HG02642 (cell line): Measurements from ENCODE around the gene KCTD20.

Source experiments
- ATAC-seq: cut with Tn5 transposase; IDR thresholded peaks from one replicate; pipeline ENCODE4 v1.9.1; 2021; ENCODE audit warnings: mild to moderate bottlenecking; ENCODE audit not compliant: unreplicated experiment, poor library complexity

KCTD20 gene

DNA sequence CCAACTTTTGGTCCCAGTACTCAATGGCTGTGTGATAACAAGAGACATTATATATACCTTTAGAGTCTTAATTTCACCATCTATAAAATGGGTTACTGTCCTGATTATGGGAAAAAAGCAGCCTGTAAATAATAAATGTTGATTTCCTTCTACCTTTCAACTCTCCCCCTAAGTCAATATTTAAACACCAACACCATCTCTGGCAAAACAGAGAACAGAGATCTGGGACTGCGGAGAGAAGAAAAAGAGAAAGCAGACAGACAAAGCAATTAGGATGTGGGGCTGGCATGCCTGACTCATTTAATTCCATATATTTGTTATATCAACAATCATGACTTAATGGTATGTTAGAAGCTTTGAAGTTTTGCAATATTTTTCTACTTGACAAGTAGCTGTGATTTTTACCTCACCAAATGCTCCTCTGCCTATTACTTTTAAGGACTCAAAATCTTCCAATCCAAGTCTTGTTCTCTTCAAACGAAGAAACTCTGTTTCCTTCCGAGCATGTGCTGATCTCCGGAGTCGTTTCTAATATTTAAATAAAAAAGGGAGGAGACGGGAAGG, 81.2 kb downstream of the KCTD20 start:
- ATAC-seq: no peak

GRCh38 chr6:36524871-36525270, 82.1 kb downstream of the KCTD20 start:
- no peak for ATAC-seq

- no peak for ATAC-seq
Measured at GRCh38 chr6:36525346-36525745, 82.5 kb downstream of the KCTD20 start.

DNA sequence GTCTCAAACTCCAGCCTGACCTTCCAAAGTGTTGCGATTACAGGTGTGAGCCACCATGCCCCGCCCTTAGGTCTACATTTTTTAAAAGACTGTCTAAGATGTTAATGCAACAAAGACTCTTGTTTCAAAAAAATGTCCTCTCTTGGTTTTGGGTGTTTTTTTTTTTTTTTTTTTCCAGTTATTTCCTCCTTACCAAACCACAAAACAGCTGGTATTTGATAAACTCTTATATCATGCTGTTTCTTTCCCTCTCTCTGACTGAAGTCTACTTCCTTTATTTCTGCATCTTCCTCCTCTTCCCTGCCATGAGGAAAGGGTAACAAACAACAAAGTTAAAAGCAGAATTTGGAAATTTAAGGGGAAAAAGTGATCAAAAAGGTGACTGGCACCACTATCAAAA, 83.3 kb downstream of the KCTD20 start:
- no peak for ATAC-seq

DNA sequence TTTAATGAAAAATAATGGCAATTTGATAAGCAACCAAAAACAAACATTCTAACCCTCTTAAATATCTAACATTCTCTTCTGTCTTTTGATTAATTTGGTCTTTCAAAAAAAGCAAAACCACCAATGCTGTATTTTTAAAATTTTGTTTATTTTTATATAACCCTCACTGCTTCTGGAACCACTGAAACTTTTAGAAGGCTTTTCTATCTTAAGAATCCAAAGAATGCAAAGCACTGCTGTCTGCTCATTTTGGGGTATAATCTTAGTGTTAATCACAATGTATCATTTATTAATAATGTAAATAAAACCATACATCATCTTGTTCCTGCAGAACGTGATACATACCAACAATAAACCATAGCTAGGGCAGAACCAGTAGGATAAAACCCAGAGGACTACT, 90.5 kb downstream of the KCTD20 start:
- no peak for ATAC-seq

DNA sequence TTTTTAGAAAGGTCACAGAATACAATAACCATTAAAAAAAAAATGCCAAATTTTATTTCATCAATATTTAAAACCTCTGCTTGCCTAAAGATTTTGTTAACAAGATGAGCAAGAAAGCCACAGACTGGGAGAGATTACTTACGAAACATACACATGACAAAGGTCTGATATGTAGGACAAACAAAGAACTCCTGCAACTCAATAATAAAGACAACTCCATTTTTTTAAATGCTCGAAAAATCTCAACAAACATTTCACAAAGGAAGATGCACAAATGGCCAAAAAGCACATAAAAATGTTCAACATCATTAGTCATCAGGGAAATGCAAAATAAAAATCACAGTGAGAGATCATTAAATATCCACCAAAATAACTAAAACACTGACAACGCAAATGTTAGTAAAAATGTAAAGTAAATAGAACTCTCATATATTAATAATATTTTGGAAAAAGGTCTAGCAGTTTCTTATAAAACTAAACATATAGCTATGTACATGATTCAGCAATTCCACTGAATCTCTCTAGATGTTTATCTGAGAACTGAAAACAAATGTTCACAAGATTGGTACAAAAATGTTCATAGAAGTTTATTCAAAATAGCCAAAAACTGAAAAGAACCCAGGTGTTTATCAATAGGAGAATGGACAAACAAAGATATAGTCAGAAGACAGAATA, 94.2 kb downstream of the KCTD20 start:
- ATAC-seq: no peak

DNA sequence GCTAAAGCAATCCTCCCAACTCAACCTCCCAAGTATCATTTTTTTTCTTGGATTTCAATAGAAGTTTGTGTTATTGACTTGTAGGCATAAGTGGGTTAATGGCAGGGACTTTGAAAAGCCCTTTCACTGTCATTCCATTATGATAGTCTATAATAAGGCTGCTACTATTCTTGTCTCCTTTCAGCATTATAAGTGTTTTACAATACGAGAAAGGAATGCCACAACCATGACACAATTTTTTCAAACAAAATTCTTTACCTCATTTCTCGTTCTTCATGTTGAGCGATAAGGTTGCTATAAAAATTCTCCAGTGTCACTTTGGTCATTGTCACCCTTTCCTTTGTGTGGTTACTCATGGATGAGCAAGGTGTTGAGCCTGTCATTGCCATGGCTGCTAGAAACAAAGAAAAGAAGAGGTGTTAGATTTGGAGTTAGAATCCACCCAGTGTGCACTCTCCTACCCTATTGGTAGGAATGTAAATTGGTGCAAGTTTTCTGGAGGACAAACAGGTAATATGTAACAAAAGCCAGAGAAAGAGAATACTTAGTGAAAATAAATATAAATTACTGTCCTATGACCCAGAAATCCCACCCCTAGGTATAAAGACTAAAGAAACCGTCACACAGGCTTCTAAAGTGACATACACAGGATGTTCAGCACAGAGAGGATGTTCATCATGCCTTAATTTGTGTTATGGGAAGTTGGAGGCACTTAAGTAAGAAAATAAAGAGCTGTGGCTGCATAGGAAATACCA, 97.2 kb downstream of the KCTD20 start:
- no peak for ATAC-seq
